B cell (primary cell): ENCODE results near the gene PPP2R2C. TPM values are rescaled to one million over a fixed set of nuclear protein-coding genes. Genes with fewer than 3 reads are reported as not detected.

Experiments used
- ATAC-seq: fragments of 200-7000 bp; cut with Tn5 transposase; one replicate; pipeline ENCODE4 v1.10.0; 2021; ENCODE audit warnings: low read depth, mild to moderate bottlenecking, moderate number of reproducible peaks, moderate library complexity
- CTCF ChIA-PET: fragments of 350-600 bp; sonication (Branson Sonifier 250); formaldehyde crosslinking; loops from one replicate; lab custom pipeline; 2021; ENCODE audit warnings: antibody characterized with exemption, inconsistent platforms; lab: Charles Lee
- POLR2A ChIA-PET: fragments of 350-600 bp; sonication (Branson Sonifier 250); formaldehyde crosslinking; loops from one replicate; lab custom pipeline; 2021; ENCODE audit warnings: antibody characterized with exemption; lab: Charles Lee
- DNase-seq: peaks from one replicate; pipeline ENCODE4 v3.0.0; 2013
- H2AFZ ChIP-seq: 2 replicates; pipeline ENCODE4 v1.6.1; 2012; ENCODE audit warnings: mild to moderate bottlenecking, low read depth, low read length; ENCODE audit not compliant: insufficient read depth, poor library complexity, severe bottlenecking
- H3K27ac ChIP-seq, 2 donors: 1 replicate in 1 of 2; 2 replicates in 1 of 2; pipeline ENCODE4 v1.5.1; 2012 to 2013; ENCODE audit warnings: low read length in 2 of 2, mild to moderate bottlenecking in 2 of 2, moderate library complexity in 1 of 2
- H3K27me3 ChIP-seq, 4 experiments: fragments of 200-600 bp in 1 of 4; sonication (generic) in 1 of 4; replicated peaks in 1 of 4; 1 replicate in 2 of 4; 2 replicates in 2 of 4; pipeline versions ENCODE4 v1.6.1 to v1.7.0; 2013 to 2016; ENCODE audit warnings: low read length in 3 of 4, mild to moderate bottlenecking in 2 of 4, mixed read lengths in 1 of 4, moderate library complexity in 1 of 4; ENCODE audit not compliant: insufficient read depth in 4 of 4, control insufficient read depth in 3 of 4; ENCODE audit errors: control extremely low read depth in 1 of 4
- H3K36me3 ChIP-seq, 2 experiments: replicated peaks in 1 of 2; 1 replicate in 1 of 2; 2 replicates in 1 of 2; pipeline versions ENCODE4 v1.6.1 to v1.7.1; 2013; ENCODE audit warnings: low read length in 1 of 2; ENCODE audit not compliant: insufficient read depth in 2 of 2, control insufficient read depth in 1 of 2; ENCODE audit errors: control extremely low read depth in 1 of 2, extremely low read depth in 1 of 2
- H3K4me1 ChIP-seq, 2 donors: fragments of 200-600 bp in 1 of 2; sonication (generic) in 1 of 2; 1 replicate in 1 of 2; 2 replicates in 1 of 2; pipeline versions ENCODE4 v1.5.1 to v1.6.1; 2013 to 2017; ENCODE audit warnings: low read length in 2 of 2; ENCODE audit not compliant: control insufficient read depth in 2 of 2, insufficient read depth in 2 of 2
- H3K4me2 ChIP-seq: replicated peaks from 2 replicates; pipeline ENCODE3; 2012; ENCODE audit warnings: mild to moderate bottlenecking, low read depth, low read length; ENCODE audit not compliant: poor library complexity, severe bottlenecking
- H3K4me3 ChIP-seq, 5 experiments: fragments of 200-600 bp in 1 of 5; sonication (generic) in 1 of 5; 1 replicate in 3 of 5; 2 replicates in 2 of 5; pipeline versions ENCODE4 v1.5.1 to v1.7.0; 2011 to 2016; ENCODE audit warnings: low read length in 4 of 5, mild to moderate bottlenecking in 4 of 5, low read depth in 2 of 5, control low read depth in 1 of 5, moderate library complexity in 1 of 5; ENCODE audit not compliant: insufficient read depth in 1 of 5; ENCODE audit errors: control extremely low read depth in 1 of 5, extremely low read depth in 1 of 5
- H3K79me2 ChIP-seq: fragments of 200-600 bp; sonication (generic); one replicate; pipeline ENCODE4 v1.6.0; 2016; ENCODE audit warnings: low read length; ENCODE audit not compliant: control insufficient read depth, insufficient read depth
- H3K9ac ChIP-seq: fragments of 200-600 bp; sonication (generic); 2 replicates; pipeline ENCODE4 v1.6.1; 2017; ENCODE audit warnings: mild to moderate bottlenecking, low read length, moderate library complexity
- H3K9me3 ChIP-seq, 3 donors: one replicate each; pipeline versions ENCODE4 v1.6.1 to v1.7.1; 2013; ENCODE audit warnings: low read length in 2 of 3; ENCODE audit not compliant: control insufficient read depth in 2 of 3, insufficient read depth in 1 of 3; ENCODE audit errors: control extremely low read depth in 1 of 3
- H4K20me1 ChIP-seq: 2 replicates; pipeline ENCODE4 v1.6.0; 2012; ENCODE audit warnings: mild to moderate bottlenecking, low read length; ENCODE audit not compliant: insufficient read depth, control insufficient read depth, poor library complexity, severe bottlenecking
- H3K27ac Mint-ChIP-seq: one replicate; pipeline ENCODE4 v1.8.0; 2021; ENCODE audit warnings: mixed read lengths
- H3K27me3 Mint-ChIP-seq: one replicate; pipeline ENCODE4 v1.8.0; 2021; ENCODE audit warnings: mixed read lengths
- H3K4me1 Mint-ChIP-seq: one replicate; pipeline ENCODE4 v1.8.0; 2021; ENCODE audit warnings: mixed read lengths
- H3K4me3 Mint-ChIP-seq: one replicate; pipeline ENCODE4 v1.8.0; 2021; ENCODE audit warnings: mixed read lengths
- H3K9me3 Mint-ChIP-seq: one replicate; pipeline ENCODE4 v1.8.0; 2022; ENCODE audit warnings: mixed read lengths; ENCODE audit not compliant: insufficient read depth
- CTCF ChIP-seq: fragments of 200-600 bp; IDR thresholded peaks from one replicate; pipeline ENCODE4 v1.8.0; 2022; ENCODE audit warnings: antibody characterized with exemption, mild to moderate bottlenecking
- EZH2 ChIP-seq: IDR thresholded peaks from 2 replicates; pipeline ENCODE4 v1.6.1; 2012; ENCODE audit warnings: borderline replicate concordance, low read depth, mild to moderate bottlenecking, moderate library complexity, low read length; ENCODE audit not compliant: insufficient read depth, poor library complexity, severe bottlenecking
- WGBS: methylation state at CpG from one replicate; pipeline ENCODE4 v1.1.5; 2013; ENCODE audit warnings: missing lambda C conversion rate; ENCODE audit not compliant: insufficient coverage; 5-methylcytosine and 5-hydroxymethylcytosine counted together
- intact Hi-C: fragments of 100-400 bp; cut with micrococcal nuclease; formaldehyde crosslinking; loops from one replicate; pipeline ENCODE4 v1.10.0; 2022
- polyA plus RNA-seq: library from polyadenylated mRNA; depleted of rRNA; stranded (reverse); fragments of >200 nt; gene quantifications from 2 replicates; pipeline ENCODE4 v1.2.3, GENCODE V29; 2012
- total RNA-seq, 2 donors: library from RNA; stranded (reverse); fragments of 120-200 nt in 1 of 2; gene quantifications; 1 replicate in 1 of 2; 2 replicates in 1 of 2; pipeline versions ENCODE4 v1.2.3 to v1.2.4, GENCODE V29; 2013 to 2022

The PPP2R2C gene
- total and polyA plus RNA-seq, 2 donors (not counting 1 experiment from before 2014, with no cell fraction given) = not detected

- no peak overlapping the region for H3K27ac Mint-ChIP-seq
- H3K79me2 ChIP-seq = no peaks in the 10 kb centered on the region
- no peak overlapping the region for H3K4me3 Mint-ChIP-seq
- POLR2A ChIA-PET = no interaction called here
- H3K4me2 ChIP-seq = no peak overlapping the region
- H3K27me3 Mint-ChIP-seq = no peaks in the 10 kb centered on the region
- DNase-seq (no peak), ATAC-seq (no peak)
- H3K4me1 Mint-ChIP-seq = no peaks in the 10 kb centered on the region
- no peaks in the 10 kb centered on the region for H3K9me3 ChIP-seq
- intact Hi-C loops = no loop called here
- WGBS = 85% methylated on average over 4 of the region's 15 CpGs
- no peaks in the 10 kb centered on the region for H3K9me3 Mint-ChIP-seq
- H3K27me3 ChIP-seq = no peaks in the 10 kb centered on the region
- H4K20me1 ChIP-seq = no peaks in the 10 kb centered on the region
- TF ChIP-seq EZH2 = no peak
- TF ChIP-seq CTCF = no peak
- H3K4me1 ChIP-seq = no peaks in the 10 kb centered on the region
- H3K36me3 ChIP-seq = no peaks in the 10 kb centered on the region
- CTCF ChIA-PET = interaction anchor here (0.9 kb wide), 1 partner anchor 38 kb away, joined by 5 read pairs; no protein-coding TSS in a partner anchor
- H2AFZ ChIP-seq = no peak overlapping the region
- H3K27ac ChIP-seq = no peak overlapping the region
- no peak overlapping the region for H3K4me3 ChIP-seq
- H3K9ac ChIP-seq = no peak overlapping the region
Measured at GRCh38 chr4:6288871-6289270, 183.5 kb downstream of the PPP2R2C start.

GRCh38 chr4:6288342-6288741, 184.1 kb downstream of the PPP2R2C start:
- Histone ChIP-seq H3K9ac (no peak overlapping the region), H3K79me2 (no peaks in the 10 kb centered on the region), H3K27ac (no peak overlapping the region), H2AFZ (no peak overlapping the region), H3K36me3 (no peaks in the 10 kb centered on the region), H3K9me3 (no peaks in the 10 kb centered on the region), H3K27me3 (no peaks in the 10 kb centered on the region), H3K4me1 (no peaks in the 10 kb centered on the region), H3K4me3 (no peak overlapping the region), H3K4me2 (no peak overlapping the region), H4K20me1 (no peaks in the 10 kb centered on the region)
- Mint-ChIP-seq H3K27me3 (no peaks in the 10 kb centered on the region), H3K4me3 (no peak overlapping the region), H3K27ac (no peak overlapping the region), H3K9me3 (no peaks in the 10 kb centered on the region), H3K4me1 (no peaks in the 10 kb centered on the region)
- ChIA-PET POLR2A (no interaction called here), CTCF (no interaction called here)
- ATAC-seq (no peak), DNase-seq (no peak)
- WGBS = 97% methylated on average over 5 of the region's 5 CpGs
- intact Hi-C loops = no loop called here
- TF ChIP-seq EZH2 (no peak), CTCF (no peak)
